Measurements from ENCODE around the gene AQP1. TPM values are rescaled to one million over a fixed set of nuclear protein-coding genes. Genes with fewer than 3 reads are reported as not detected.

The AQP1 gene
- total RNA-seq, 4 donors from 2014 or later, result 48.7 to 231 (median 134) TPM

DNA sequence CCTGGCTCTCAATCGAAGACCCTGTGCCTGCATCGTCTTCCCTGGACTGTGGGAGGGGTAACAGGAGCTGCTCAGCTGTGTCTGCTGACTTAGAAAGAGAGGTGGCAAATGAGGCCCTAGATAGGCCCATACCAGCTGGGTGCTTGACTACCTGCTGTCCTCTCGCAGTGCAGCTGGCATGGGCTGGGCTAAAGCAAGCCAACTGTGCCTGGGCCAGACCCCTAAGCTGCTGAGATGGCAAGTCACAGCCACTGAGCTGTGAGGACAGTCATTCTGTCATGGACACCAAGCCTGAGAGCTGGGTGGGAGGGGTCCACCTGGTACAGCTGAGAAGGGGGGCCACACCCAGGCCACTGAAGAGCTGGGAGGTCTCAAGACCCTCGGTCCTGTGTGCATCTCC, 45.8 kb upstream of the AQP1 start:
- Histone ChIP-seq H3K4me1 (peaks cover 21 to 42% of the 10 kb centered on the region in 2 donors), H3K27ac (no peak overlapping the region), H3K36me3 (no peaks in the 10 kb centered on the region), H3K9me3 (no peaks in the 10 kb centered on the region), H3K27me3 (no peaks in the 10 kb centered on the region), H3K4me3 (replicated peaks in 1 of 3) (no peak overlapping the region)
- intact Hi-C loops (cut with DNase I), result no loop called here
- DNase-seq, result no peak
- WGBS, 2 donors, result 95 to 100% methylated on average over 1 to 4 of the region's 4 CpGs
- TF ChIP-seq POLR2A (IDR thresholded peaks at IDR 0.05) (no peak), CTCF (IDR thresholded peaks at IDR 0.05) (no peak)

DNA sequence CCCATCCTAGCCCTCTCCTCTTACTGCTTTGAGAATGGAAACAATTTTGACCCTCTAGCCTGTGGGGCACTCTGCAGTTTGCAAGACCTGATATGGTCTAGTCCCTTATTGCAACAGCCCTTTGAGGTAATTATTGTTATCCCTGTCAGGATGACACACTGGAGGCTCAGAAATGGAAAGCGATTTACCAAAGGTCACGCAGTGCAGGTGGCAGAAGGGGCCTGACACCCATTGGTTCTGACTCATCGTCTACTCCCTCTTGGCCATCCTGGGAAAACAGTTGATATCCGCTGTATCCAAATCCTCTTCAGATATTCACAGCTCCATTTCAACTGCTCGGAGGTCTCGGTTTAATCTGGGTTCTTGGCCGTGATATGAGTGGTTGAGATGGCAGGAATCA, 44.7 kb upstream of the AQP1 start:
- DNase-seq, result no peak
- Histone ChIP-seq H3K36me3 (no peaks in the 10 kb centered on the region), H3K4me3 (replicated peaks in 1 of 3) (no peak overlapping the region), H3K4me1 (peaks cover 21 to 42% of the 10 kb centered on the region in 2 donors), H3K27ac (no peak overlapping the region), H3K9me3 (no peaks in the 10 kb centered on the region), H3K27me3 (no peaks in the 10 kb centered on the region)
- intact Hi-C loops (cut with DNase I), result no loop called here
- TF ChIP-seq CTCF (IDR thresholded peaks at IDR 0.05) (no peak), POLR2A (IDR thresholded peaks at IDR 0.05) (no peak)
- 80 to 86% methylated on average over 7 of the region's 7 CpGs for WGBS, 2 donors

GRCh38 chr7:30867483-30867882, 44.2 kb upstream of the AQP1 start:
- no peaks in the 10 kb centered on the region for H3K9me3 ChIP-seq
- H3K27ac ChIP-seq, result no peak overlapping the region
- peaks cover 21 to 38% of the 10 kb centered on the region in 2 donors for H3K4me1 ChIP-seq
- H3K27me3 ChIP-seq, result no peaks in the 10 kb centered on the region
- peaks cover 0 to 1% of the 10 kb centered on the region in 2 donors for H3K36me3 ChIP-seq
- TF ChIP-seq POLR2A (IDR thresholded peaks at IDR 0.05), result no peak
- no peak for TF ChIP-seq CTCF (IDR thresholded peaks at IDR 0.05)
- intact Hi-C loops (cut with DNase I), result no loop called here
- 85 to 94% methylated on average over 1 of the region's 1 CpG for WGBS, 2 donors
- no peak for DNase-seq
- H3K4me3 ChIP-seq (replicated peaks in 1 of 3), result no peak overlapping the region

DNA sequence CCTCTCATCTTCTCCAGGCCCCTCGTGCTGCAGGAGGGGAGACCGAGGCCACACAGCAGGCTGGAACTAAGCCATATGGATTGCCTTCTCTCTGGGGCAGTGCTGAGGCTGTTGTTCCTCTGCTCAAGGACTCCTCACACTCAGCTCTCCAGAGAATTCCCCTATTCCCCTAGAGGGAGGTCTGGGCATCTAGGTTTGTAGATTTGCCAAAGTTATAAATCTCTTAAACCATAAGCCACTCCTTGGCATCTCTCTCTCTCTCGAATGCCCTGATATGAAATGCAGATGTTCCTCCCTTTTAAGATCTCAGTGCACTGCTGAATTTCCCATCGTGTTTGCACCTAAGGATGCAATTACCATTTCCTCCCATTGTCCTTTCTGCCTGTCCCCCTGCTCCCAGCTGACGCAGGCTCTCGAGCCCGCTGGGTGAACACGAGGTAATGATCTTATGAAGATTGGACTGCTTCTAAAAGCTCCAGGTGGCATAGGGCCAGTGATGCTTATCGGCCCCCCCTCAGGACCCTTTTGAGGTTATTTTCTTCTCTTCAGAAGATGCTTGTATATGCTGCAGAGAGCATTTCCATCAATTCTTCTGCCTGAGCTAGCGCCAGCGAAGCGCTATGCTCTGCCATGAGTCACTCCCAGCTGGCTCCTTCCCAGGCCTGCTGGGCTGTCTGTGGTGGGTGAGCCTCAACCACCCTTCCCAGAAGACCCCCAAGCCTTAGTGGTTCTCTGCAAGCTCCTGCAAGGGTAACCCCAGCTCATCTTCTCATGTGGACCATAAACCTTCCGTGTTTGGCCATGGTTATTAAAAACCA, 41.6 kb upstream of the AQP1 start:
- TF ChIP-seq CTCF (IDR thresholded peaks at IDR 0.05) (no peak), POLR2A (IDR thresholded peaks at IDR 0.05) (no peak)
- Histone ChIP-seq H3K4me1 (peaks cover 0 to 15% of the 10 kb centered on the region in 2 donors), H3K4me3 (replicated peaks in 1 of 3) (no peak overlapping the region), H3K27me3 (no peaks in the 10 kb centered on the region), H3K27ac (no peak overlapping the region), H3K9me3 (no peaks in the 10 kb centered on the region), H3K36me3 (peaks cover 0 to 13% of the 10 kb centered on the region in 2 donors)
- DNase-seq, result no peak
- intact Hi-C loops (cut with DNase I), result no loop called here
- WGBS, 2 donors, result 74 to 80% methylated on average over 13 of the region's 13 CpGs

DNA sequence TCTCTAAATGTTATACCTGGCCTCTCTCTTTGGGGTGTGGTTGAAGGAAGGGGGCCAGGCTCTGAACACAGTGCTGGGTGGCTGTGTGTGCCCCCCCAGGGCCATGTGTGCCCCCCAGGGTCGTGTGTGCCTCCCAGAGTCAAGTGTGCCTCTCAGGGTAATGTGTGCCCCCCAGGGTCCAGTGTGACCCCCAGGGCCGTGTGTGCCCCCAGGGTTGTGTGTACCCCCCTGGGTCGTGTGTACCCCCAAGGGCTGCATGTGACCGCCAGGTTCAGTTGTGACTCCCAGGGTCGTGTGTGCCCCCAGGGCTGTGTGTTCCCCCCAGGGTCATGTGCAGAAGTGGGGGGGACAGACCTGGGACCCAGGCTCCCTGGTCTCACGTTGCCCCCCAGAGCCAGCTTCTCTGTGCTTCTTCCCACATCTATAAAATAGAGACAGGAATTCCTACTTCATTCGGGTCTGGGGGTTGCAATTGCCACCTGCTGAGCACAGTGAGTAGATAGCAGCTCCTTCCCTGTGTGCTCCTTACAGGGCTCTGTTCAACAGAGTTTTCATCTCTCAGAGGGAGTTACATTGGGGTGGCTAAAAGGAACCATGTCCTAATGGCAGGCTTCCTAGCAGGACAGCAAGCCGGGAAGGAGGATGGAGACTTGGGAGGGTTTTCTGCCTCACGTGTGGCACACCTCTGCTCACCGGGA, 40.7 kb upstream of the AQP1 start:
- Histone ChIP-seq H3K27me3 (no peaks in the 10 kb centered on the region), H3K9me3 (no peaks in the 10 kb centered on the region), H3K36me3 (peaks cover 0 to 13% of the 10 kb centered on the region in 2 donors), H3K27ac (no peak overlapping the region), H3K4me3 (replicated peaks in 1 of 3) (no peak overlapping the region), H3K4me1 (peaks cover 0 to 15% of the 10 kb centered on the region in 2 donors)
- WGBS, 2 donors, result 65 to 91% methylated on average over 4 to 6 of the region's 10 CpGs
- intact Hi-C loops (cut with DNase I), result no loop called here
- DNase-seq, result no peak
- TF ChIP-seq POLR2A (IDR thresholded peaks at IDR 0.05), result no peak
- TF ChIP-seq CTCF (IDR thresholded peaks at IDR 0.05), result no peak

All from thyroid gland (tissue), 4 donors.